Effector memory CD8-positive, alpha-beta T cell (primary cell): ENCODE results near the gene TASOR2.

Experiments
- ATAC-seq: fragments of 150-1000 bp; cut with Tn5 transposase; replicated peaks from 2 replicates; pipeline ENCODE4 v1.10.0; 2021; ENCODE audit warnings: mild to moderate bottlenecking, moderate library complexity
- DNase-seq, 3 experiments: peaks; one replicate each; pipeline ENCODE4 v3.0.0; 2021
- H3K27ac Mint-ChIP-seq, 2 donors: one replicate each; pipeline ENCODE4 v1.8.0; 2022; ENCODE audit warnings: mild to moderate bottlenecking in 2 of 2, mixed read lengths in 2 of 2, moderate library complexity in 2 of 2
- H3K27me3 Mint-ChIP-seq, 2 donors: one replicate each; pipeline ENCODE4 v1.8.0; 2022; ENCODE audit warnings: mixed read lengths in 2 of 2
- H3K36me3 Mint-ChIP-seq: one replicate; pipeline ENCODE4 v1.8.0; 2022; ENCODE audit warnings: mild to moderate bottlenecking, moderate library complexity, mixed read lengths; ENCODE audit not compliant: insufficient read depth
- H3K4me1 Mint-ChIP-seq, 2 donors: one replicate each; pipeline ENCODE4 v1.8.0; 2022; ENCODE audit warnings: low read depth in 2 of 2, mixed read lengths in 2 of 2
- H3K4me3 Mint-ChIP-seq, 2 donors: one replicate each; pipeline ENCODE4 v1.8.0; 2022; ENCODE audit warnings: mild to moderate bottlenecking in 2 of 2, mixed read lengths in 2 of 2, moderate library complexity in 2 of 2
- H3K9me3 Mint-ChIP-seq, 2 donors: one replicate each; pipeline ENCODE4 v1.8.0; 2022; ENCODE audit warnings: mixed read lengths in 2 of 2
- total RNA-seq, 9 experiments: gene quantifications; one replicate each; lab custom pipeline; 2026; lab: John Stamatoyannopoulos, UW

Gene TASOR2
- total RNA-seq = 147 to 315 (median 254) reads per million in 9 experiments

GRCh38 chr10:5684318-5684970, at the start of gene TASOR2:
Gene TASOR2, plus strand, starts transcription at chr10:5684838. Its CDS starts 35,805 bp downstream, at chr10:5720643.
- peaks cover 0 to 8% of the 10 kb centered on the region in 2 donors for H3K27me3 Mint-ChIP-seq
- peaks cover 20% of the 10 kb centered on the region for H3K36me3 Mint-ChIP-seq
- no peaks in the 10 kb centered on the region for H3K9me3 Mint-ChIP-seq
- peak within 1 kb of the TSS; percentile 95 to 98 for H3K27ac Mint-ChIP-seq
- DNase-seq = peak; percentile 89 to 92 (median 90)
- H3K4me3 Mint-ChIP-seq = peak within 1 kb of the TSS; percentile 93 to 97
- H3K4me1 Mint-ChIP-seq = peaks cover 28 to 42% of the 10 kb centered on the region in 2 donors
- ATAC-seq = peak; percentile 78

DNA sequence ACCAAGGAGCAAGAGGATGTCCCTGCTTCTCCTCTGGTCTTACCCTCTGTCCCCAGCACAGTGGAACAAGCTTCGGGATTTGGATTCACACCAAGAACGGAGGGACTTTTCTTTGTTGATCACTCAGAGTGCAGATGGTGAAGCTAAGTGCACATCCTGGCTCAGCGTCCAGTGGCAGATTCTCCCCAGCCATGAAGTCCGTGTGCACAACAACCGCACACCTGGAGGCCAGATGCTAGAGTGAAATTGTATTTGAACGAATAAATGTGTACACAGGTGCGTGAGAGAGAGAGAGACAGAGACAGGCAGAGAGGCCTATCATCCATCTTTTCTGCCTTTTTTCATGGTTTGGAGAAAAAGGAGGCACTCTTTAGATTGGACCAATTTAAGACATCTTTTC, 49.7 kb upstream of the TASOR2 start:
- Mint-ChIP-seq H3K4me1 (peaks cover 0 to 2% of the 10 kb centered on the region in 2 donors), H3K27ac (no peak overlapping the region), H3K36me3 (no peaks in the 10 kb centered on the region), H3K9me3 (no peaks in the 10 kb centered on the region), H3K4me3 (no peak overlapping the region), H3K27me3 (no peaks in the 10 kb centered on the region)
- DNase-seq (no peak), ATAC-seq (no peak)

GRCh38 chr10:5638494-5638893, 46.1 kb upstream of the TASOR2 start:
- no peaks in the 10 kb centered on the region for H3K9me3 Mint-ChIP-seq
- H3K4me1 Mint-ChIP-seq = no peaks in the 10 kb centered on the region
- H3K27me3 Mint-ChIP-seq = no peaks in the 10 kb centered on the region
- no peaks in the 10 kb centered on the region for H3K36me3 Mint-ChIP-seq
- no peak overlapping the region for H3K4me3 Mint-ChIP-seq
- no peak overlapping the region for H3K27ac Mint-ChIP-seq
- ATAC-seq (no peak), DNase-seq (no peak)

DNA sequence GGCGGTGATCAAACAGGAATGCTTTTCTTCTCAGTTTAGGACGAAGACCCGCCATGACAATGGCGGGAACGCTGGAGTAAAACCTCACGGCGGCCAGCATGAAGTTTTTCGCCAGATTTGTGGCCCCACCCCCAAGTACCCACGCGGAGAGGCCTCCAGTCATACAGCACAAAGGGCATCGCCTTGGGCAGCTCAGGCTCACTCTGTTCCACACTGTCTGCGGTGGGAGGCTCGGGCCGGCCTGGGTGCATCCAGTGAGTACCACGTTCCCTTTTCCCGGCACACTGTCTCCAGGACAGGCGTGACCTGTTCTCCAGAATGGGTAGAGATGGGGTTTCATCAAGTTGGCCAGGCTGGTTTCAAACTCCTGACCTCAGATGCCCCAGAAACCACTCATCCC, 45.6 kb upstream of the TASOR2 start:
- no peaks in the 10 kb centered on the region for H3K27me3 Mint-ChIP-seq
- ATAC-seq (no peak), DNase-seq (no peak)
- no peak overlapping the region for H3K27ac Mint-ChIP-seq
- H3K9me3 Mint-ChIP-seq = no peaks in the 10 kb centered on the region
- no peak overlapping the region for H3K4me3 Mint-ChIP-seq
- H3K36me3 Mint-ChIP-seq = no peaks in the 10 kb centered on the region
- H3K4me1 Mint-ChIP-seq = no peaks in the 10 kb centered on the region

DNA sequence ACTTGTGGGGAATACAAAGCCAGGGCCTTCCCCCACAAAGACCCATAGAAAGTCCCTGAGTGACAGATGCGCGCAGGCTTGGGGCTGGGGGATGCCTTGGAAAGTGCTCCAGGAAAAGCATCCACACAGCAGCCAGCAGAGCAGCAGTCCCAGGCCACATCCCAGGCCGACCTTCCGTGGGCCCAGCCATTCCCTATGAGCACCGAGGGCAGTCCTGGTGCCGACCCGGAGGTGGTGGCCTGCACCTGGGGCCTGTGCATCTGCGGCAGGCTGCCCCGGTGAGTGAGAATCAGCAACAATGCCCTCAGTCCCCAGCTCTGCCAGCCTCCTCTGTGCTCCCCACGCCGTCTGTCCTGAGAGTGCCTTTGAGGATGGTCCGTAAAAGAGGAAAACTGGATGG, 44.6 kb upstream of the TASOR2 start:
- H3K9me3 Mint-ChIP-seq = no peaks in the 10 kb centered on the region
- DNase-seq (no peak), ATAC-seq (no peak)
- H3K4me3 Mint-ChIP-seq = no peak overlapping the region
- H3K4me1 Mint-ChIP-seq = no peaks in the 10 kb centered on the region
- no peak overlapping the region for H3K27ac Mint-ChIP-seq
- no peaks in the 10 kb centered on the region for H3K36me3 Mint-ChIP-seq
- no peaks in the 10 kb centered on the region for H3K27me3 Mint-ChIP-seq

- H3K9me3 Mint-ChIP-seq = no peaks in the 10 kb centered on the region
- no peak for DNase-seq
- H3K4me3 Mint-ChIP-seq = no peak overlapping the region
- no peaks in the 10 kb centered on the region for H3K36me3 Mint-ChIP-seq
- no peak overlapping the region for H3K27ac Mint-ChIP-seq
- no peak for ATAC-seq
- no peaks in the 10 kb centered on the region for H3K4me1 Mint-ChIP-seq
- H3K27me3 Mint-ChIP-seq = no peaks in the 10 kb centered on the region
These were observed 44.1 kb upstream of the TASOR2 start for GRCh38 chr10:5640501-5640900.

GRCh38 chr10:5641501-5641900, 43.1 kb upstream of the TASOR2 start:
- H3K9me3 Mint-ChIP-seq = no peaks in the 10 kb centered on the region
- ATAC-seq = no peak

DNA sequence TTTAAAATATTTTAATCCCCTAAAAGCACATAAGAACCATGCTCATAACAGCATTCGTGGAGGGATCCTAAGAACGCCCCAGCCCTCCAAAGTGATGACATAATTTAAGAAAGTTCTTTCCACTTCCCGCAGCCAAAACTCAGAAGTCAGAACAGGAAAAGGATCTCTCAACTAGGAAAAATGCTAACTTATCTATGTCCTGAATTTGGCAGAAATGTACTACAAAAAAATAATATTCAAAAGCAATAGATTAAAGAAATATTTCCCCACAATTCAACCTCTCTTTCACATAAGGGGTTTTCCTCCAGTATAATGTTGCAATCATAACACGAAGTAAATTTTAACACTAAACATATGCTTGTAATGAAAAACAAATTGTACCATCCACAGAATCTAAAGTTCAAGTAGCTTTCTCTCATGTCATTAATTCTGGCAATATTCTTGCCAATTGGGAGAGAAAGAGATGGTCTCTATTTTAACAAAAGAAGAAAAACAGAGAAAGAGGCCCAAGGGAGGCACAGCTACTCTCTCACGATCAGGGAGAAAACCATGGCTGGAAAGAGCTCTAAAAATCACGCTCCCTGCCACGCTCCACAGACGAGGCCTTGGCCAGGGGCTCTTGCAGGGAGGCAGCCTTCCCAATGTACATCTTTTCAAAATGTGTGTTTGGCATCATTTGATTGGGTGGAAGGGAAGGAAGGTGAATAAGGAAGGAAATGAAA, 41.1 kb upstream of the TASOR2 start:
- no peaks in the 10 kb centered on the region for H3K4me1 Mint-ChIP-seq
- no peaks in the 10 kb centered on the region for H3K27me3 Mint-ChIP-seq
- H3K9me3 Mint-ChIP-seq = no peaks in the 10 kb centered on the region
- no peak overlapping the region for H3K4me3 Mint-ChIP-seq
- DNase-seq (no peak), ATAC-seq (no peak)
- H3K27ac Mint-ChIP-seq = peak overlapping the region in 1 of 2 donors; percentile 12
- no peaks in the 10 kb centered on the region for H3K36me3 Mint-ChIP-seq

More at GRCh38 chr10:5641501-5641900, 43.1 kb upstream of the TASOR2 start:
- no peaks in the 10 kb centered on the region for H3K4me1 Mint-ChIP-seq
- H3K27me3 Mint-ChIP-seq = no peaks in the 10 kb centered on the region
- no peak for DNase-seq
- H3K4me3 Mint-ChIP-seq = no peak overlapping the region
- H3K36me3 Mint-ChIP-seq = no peaks in the 10 kb centered on the region
- no peak overlapping the region for H3K27ac Mint-ChIP-seq

DNA sequence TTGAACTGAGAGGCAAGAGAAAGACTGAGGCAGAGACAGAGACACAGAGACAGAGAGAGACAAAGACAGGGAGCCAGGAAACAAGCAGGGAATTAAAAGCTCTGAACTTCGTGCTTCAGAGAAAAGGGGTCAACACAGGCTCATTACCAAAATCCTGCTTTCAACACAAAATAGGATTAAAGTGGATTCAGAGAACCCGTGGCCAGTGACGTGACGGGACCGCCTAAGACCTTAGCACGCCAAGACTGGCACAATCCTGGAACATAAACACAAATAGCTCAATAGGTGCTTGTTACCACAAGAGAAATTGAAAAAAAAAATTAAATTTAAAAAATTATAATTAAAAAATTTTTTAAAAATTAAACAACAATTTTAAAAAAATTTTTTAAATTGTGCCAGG, 39.7 kb upstream of the TASOR2 start:
- ATAC-seq (no peak), DNase-seq (no peak)
- Mint-ChIP-seq H3K27me3 (peaks cover 3% of the 10 kb centered on the region in 2 donors), H3K27ac (no peak overlapping the region), H3K9me3 (no peaks in the 10 kb centered on the region), H3K4me1 (peaks cover 0 to 2% of the 10 kb centered on the region in 2 donors), H3K4me3 (no peak overlapping the region), H3K36me3 (no peaks in the 10 kb centered on the region)

DNA sequence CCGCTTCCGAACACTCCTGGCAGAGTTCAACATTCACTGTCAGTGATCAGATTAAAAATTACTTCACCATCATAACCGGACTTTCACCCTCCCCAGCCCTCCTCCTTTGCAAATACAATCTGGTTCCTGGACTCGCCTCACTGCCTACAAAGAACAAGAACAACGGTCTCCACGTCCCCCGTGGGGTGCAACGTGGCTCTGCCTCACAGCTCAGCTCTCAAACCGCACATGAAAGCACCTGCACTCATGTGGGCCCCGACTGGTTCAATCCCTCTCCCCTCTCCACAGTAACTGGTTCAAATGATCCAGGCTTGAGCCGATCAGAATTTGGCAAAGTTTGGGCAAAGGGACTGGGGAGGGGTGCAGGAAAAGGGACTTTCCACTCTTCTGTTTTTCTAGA, 39.3 kb upstream of the TASOR2 start:
- no peak overlapping the region for H3K4me3 Mint-ChIP-seq
- H3K36me3 Mint-ChIP-seq = no peaks in the 10 kb centered on the region
- ATAC-seq (no peak), DNase-seq (no peak)
- no peaks in the 10 kb centered on the region for H3K9me3 Mint-ChIP-seq
- H3K27me3 Mint-ChIP-seq = peaks cover 7% of the 10 kb centered on the region in 2 donors
- peaks cover 0 to 2% of the 10 kb centered on the region in 2 donors for H3K4me1 Mint-ChIP-seq
- no peak overlapping the region for H3K27ac Mint-ChIP-seq

DNA sequence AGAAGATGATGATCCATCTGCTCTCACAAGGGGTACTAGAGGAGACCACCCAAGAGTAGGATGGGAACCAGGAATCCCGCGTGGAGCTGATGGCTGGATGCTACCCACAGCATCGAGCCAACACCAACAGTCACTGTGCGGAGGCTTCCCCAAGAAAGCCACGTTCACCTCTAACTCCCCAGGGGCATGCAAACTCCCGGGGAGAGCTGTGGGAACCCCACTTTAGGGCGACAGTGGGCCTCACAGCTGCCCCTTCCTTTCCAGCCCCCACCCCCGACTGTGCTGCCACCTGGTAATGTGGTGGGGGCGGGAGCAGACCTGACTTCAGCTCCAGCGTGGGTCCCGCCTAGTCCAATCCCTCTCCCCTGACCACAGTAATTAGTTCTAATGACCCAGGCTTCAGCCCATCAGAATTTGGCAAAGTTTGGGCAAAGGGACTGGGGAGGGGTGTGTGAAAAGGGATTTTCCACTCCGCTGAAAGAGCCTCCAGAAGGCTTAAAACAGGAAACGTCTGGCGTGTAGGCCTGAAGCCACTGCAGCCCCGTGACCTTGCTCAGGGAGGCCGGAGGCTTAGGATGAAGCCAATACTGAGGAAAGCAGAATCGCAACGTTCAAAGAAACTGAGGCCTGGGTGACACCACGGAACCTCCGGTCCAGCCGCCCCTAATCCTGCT, 38.6 kb upstream of the TASOR2 start:
- H3K36me3 Mint-ChIP-seq = no peaks in the 10 kb centered on the region
- no peak overlapping the region for H3K27ac Mint-ChIP-seq
- no peak for ATAC-seq
- H3K4me3 Mint-ChIP-seq = no peak overlapping the region
- no peak for DNase-seq
- peaks cover 7% of the 10 kb centered on the region in 2 donors for H3K27me3 Mint-ChIP-seq
- H3K4me1 Mint-ChIP-seq = peaks cover 0 to 2% of the 10 kb centered on the region in 2 donors
- H3K9me3 Mint-ChIP-seq = no peaks in the 10 kb centered on the region

DNA sequence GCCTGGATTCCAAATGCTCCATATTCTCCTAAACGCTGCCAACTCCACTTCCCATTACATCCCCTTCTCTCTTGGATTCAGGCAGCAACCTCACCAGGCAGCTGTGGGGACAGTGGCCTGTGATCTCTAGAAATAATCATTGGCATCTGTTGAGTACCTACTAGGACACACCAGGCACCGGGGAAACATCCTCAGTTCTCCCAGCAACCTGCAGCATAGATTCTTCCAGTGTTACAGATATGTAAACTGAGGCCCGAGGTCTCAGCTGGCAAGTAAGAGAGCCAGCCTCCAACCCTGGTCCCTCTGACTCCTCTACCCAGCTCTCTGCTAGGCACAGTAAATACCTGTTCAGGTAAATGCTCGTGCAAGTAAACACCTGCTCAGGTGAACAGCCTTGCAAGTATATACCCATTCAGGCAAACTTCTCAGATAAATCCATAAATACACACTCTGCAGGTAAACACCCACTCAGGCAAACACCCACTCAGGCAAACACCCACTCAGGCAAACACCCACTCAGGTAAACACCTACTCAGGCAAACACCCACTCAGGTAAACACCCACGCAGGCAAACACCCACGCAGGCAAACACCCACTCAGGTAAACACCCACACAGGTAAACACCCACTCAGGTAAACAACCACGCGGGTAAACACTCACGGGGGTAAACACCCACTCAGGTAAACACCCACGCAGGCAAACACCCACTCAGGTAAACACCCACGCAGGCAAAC, 37.0 kb upstream of the TASOR2 start:
- DNase-seq (no peak), ATAC-seq (no peak)
- H3K36me3 Mint-ChIP-seq = no peaks in the 10 kb centered on the region
- H3K4me3 Mint-ChIP-seq = no peak overlapping the region
- peaks cover 0 to 2% of the 10 kb centered on the region in 2 donors for H3K4me1 Mint-ChIP-seq
- peaks cover 7% of the 10 kb centered on the region in 2 donors for H3K27me3 Mint-ChIP-seq
- H3K27ac Mint-ChIP-seq = peak overlapping the region in 1 of 2 donors; percentile 6
- no peaks in the 10 kb centered on the region for H3K9me3 Mint-ChIP-seq
